MM.1S (cell line): ENCODE data around the gene LCA5L.

Experiments
- CTCF ChIP-seq: fragments of 300-600 bp; sonication (generic); IDR thresholded peaks from 2 replicates; pipeline ENCODE4 v1.5.1; 2016; ENCODE audit warnings: antibody characterized with exemption, low read length, mixed read lengths
- EZH2 ChIP-seq: fragments of 300-600 bp; sonication (generic); optimal IDR thresholded peaks from 2 replicates; pipeline ENCODE3; 2017; ENCODE audit warnings: low read depth, mild to moderate bottlenecking, antibody characterized with exemption, low read length, mixed read lengths
- EZH2phosphoT487 ChIP-seq: fragments of 300-600 bp; sonication (generic); IDR thresholded peaks from 2 replicates; pipeline ENCODE4 v1.6.1; 2018; ENCODE audit warnings: antibody characterized with exemption, low read length

GRCh38 chr21:39463308-39463707 lies 17.7 kb upstream of the LCA5L start:
- TF ChIP-seq CTCF (no peak), EZH2 (no peak), EZH2phosphoT487 (no peak)
